HuH-7 (cell line): ENCODE measurements around the gene INTS6L.
"Not testable (repeated sequence)": the region's sequence is repeated elsewhere in the genome, so short reads cannot be mapped to it uniquely, and the experiment has no call there.

Experiments used
- DNase-seq: peaks from one replicate; pipeline ENCODE4 v3.0.0; 2011; ENCODE audit warnings: low spot score

The INTS6L gene

DNA sequence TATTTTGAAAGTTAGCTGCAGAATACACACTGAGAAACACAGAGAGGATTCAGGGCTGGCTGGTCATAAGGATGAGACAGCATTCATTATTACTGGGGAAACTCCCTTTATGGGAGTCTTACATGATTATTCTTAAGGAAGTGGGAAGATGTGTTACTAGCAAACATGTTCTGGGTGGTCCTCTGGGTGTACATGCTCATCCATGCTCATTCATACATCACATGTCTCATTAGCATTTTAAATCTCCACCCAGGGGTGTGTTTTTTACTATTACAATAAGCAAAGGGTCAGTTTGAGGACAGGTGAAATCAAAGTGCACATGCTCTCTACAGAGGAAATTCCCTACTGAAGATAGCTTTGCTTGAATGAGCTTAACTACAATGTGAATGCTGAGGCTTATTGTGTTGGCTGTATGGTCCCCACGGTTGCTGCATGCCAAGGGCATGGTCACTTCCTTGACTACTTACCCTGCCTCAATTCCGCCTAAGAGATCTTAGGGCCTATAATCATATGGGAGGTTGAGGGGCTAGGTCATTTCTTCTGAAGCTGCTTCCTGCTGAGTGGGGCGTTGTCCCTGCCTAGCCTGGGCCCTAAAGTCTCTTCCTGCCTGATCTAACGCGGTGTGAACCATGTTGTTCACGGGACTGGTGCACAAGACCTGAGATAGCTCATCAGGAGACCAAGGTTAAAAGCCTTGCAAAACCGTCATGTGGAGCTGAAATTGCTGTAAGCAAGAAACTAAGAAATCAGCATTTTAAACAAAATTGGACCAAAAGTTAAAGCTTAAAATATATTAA lies 104.1 kb downstream of the INTS6L start:
- not testable (repeated sequence) for DNase-seq

GRCh38 chrX:135625995-135626394 lies 105.5 kb downstream of the INTS6L start:
- DNase-seq = peak; percentile 9

DNA sequence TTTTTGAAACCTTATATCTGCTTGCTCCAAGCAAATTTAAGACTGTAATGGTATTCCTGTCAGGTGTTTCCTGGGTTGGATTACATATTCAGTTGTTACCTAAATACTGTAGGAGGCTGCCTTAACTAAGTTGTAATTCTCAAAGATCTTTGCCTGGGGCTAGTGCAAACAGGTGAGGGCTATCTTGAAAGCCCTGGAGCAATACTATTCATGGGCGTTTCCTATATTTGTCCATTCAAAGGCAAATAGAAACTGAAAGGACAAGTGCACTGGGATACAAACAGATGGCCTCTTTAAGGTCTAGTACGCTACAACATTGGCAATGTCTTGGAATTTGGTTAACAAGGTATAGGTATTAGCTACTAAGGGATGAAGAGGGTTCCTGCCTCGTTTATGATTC lies 108.9 kb downstream of the INTS6L start:
- DNase-seq = no peak
